CD4-positive, alpha-beta T cell treated with Interleukin-17A for 1 hour (primary cell): Measurements from ENCODE around the gene CLDN16.

Source experiments
- DNase-seq: peaks from one replicate; pipeline ENCODE4 v3.0.0-alpha.2; 2020

The CLDN16 gene

GRCh38 chr3:190444006-190444405 is 56.0 kb downstream of the CLDN16 start:
- DNase-seq: no peak

- DNase-seq: no peak
These were observed 56.7 kb downstream of the CLDN16 start for GRCh38 chr3:190444576-190445145.

- DNase-seq: peak; percentile 11
These were observed 58.8 kb downstream of the CLDN16 start for GRCh38 chr3:190446573-190447279.

DNA sequence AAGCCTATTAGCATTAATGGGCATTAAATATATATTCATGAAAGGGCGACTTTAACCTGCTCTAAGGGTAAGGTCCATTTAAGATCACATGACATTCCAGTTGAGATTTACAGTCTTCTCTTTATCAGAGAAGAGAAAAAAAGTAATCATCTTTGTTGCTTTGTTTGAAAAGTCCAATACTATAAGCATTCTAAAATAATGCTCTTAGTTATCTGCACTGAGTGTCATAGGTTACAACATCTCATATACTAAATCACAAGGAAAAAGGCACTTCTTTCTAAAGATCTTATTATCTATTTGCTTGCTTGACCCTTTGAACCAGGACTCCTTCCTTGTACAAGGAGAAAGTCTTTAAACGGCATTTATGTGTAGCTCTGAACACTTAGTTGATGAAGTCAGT is 60.3 kb downstream of the CLDN16 start:
- no peak for DNase-seq

- no peak for DNase-seq
These were observed 61.8 kb downstream of the CLDN16 start, which contains the start of gene TMEM207 for GRCh38 chr3:190449801-190450200. Gene TMEM207 (minus strand): TSS chr3:190449901. CDS start chr3:190449809, 92 bp downstream.

- DNase-seq: no peak
These were observed 67.9 kb downstream of the CLDN16 start for GRCh38 chr3:190455828-190456227.

- no peak for DNase-seq
These were observed 68.8 kb downstream of the CLDN16 start for GRCh38 chr3:190456770-190457169.

DNA sequence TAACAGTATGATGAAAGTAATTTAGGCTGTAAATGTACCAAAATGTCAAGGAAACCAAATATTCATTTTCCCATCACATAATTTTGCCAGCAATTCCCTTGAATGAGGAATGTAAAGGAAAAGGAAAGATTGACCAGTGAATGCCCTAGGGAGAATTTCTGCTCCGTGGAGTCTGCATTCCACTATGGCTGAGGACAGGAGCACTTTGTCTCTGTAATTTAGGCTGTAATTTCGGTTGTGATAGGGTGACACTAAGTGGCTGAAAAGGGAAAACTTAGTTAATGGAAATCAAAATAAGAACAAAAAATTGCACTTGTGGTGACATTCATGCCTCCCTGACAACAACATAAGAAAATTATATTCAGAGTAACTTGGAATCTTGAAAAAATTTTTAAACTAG is 70.1 kb downstream of the CLDN16 start:
- DNase-seq: no peak
